ENCODE measurements around the gene PCSK7. TPM values are rescaled to one million over a fixed set of nuclear protein-coding genes. Genes with fewer than 3 reads are reported as not detected.

Gene PCSK7
- total and polyA plus RNA-seq, 2 donors from 2014 or later = 14.5 to 70.2 TPM

DNA sequence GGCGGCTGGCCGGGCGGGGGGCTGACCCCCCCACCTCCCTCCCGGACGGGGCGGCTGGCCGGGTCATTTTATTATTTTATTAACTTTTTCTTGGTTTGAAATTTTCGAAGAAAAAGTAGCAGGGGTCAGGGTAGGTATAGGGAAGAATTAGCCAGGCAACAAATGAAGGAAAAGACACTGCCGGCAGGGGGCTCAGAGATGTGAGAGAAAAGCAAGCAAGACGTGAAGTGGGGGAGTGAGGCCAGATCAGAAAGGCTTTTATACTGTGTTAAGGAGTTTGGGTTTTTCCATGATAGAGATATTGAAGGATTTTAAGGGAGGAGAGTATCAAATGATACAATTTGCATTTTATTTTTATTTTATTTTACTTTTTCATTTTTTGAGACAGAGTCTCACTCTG is 19.6 kb upstream of the PCSK7 start:
- intact Hi-C loops (cut with DNase I) = no loop called here
- Histone ChIP-seq H3K9me3 (ENCODE audit: control insufficient read depth in 2 of 3, insufficient read depth in 1 of 3, low read length in 3 of 3) (no peaks in the 10 kb centered on the region), H3K4me1 (ENCODE audit: control insufficient read depth in 2 of 3, insufficient read depth in 2 of 3, low read depth in 1 of 3, low read length in 3 of 3) (no peaks in the 10 kb centered on the region), H3K4me3 (ENCODE audit: low read length in 3 of 3) (no peak overlapping the region), H3K27me3 (ENCODE audit: control insufficient read depth, insufficient read depth, low read length) (no peaks in the 10 kb centered on the region), H3K27ac (ENCODE audit: low read depth in 2 of 2, low read length in 2 of 2) (no peak overlapping the region), H3K9ac (ENCODE audit: low read length in 3 of 3) (no peak overlapping the region), H3K36me3 (ENCODE audit: control insufficient read depth in 2 of 3, insufficient read depth in 3 of 3, low read length in 3 of 3) (peaks cover 5 to 8% (median 7%) of the 10 kb centered on the region in 3 donors)
- FAIRE-seq (no peak), DNase-seq (no peak)
- TF ChIP-seq, protein P1, sequence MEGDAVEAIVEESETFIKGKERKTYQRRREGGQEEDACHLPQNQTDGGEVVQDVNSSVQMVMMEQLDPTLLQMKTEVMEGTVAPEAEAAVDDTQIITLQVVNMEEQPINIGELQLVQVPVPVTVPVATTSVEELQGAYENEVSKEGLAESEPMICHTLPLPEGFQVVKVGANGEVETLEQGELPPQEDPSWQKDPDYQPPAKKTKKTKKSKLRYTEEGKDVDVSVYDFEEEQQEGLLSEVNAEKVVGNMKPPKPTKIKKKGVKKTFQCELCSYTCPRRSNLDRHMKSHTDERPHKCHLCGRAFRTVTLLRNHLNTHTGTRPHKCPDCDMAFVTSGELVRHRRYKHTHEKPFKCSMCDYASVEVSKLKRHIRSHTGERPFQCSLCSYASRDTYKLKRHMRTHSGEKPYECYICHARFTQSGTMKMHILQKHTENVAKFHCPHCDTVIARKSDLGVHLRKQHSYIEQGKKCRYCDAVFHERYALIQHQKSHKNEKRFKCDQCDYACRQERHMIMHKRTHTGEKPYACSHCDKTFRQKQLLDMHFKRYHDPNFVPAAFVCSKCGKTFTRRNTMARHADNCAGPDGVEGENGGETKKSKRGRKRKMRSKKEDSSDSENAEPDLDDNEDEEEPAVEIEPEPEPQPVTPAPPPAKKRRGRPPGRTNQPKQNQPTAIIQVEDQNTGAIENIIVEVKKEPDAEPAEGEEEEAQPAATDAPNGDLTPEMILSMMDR (IDR thresholded peaks at IDR 0.05; ENCODE audit: borderline replicate concordance, extremely low read depth, insufficient read depth) = no peak

DNA sequence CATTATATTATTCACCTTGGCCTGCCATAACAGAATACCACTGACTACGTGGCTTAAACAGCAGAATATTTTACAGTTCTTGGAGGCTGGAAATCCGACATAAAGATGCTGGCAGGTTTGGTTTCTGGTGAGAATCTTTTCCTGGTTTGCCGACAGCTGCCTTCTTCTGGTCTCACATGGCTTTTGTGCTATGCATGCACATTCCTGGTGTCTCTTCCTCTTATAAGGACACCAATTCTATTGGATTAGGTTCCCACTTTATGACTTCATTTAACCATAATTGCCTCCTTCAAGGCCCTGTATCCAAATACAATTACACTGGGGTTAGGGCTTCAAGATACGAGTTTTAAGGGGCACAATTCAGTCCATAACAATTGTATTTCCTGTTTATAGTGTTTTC is 17.7 kb upstream of the PCSK7 start:
- H3K27me3 ChIP-seq (ENCODE audit: control insufficient read depth, insufficient read depth, low read length) = no peaks in the 10 kb centered on the region
- FAIRE-seq (no peak), DNase-seq (no peak)
- no peak overlapping the region for H3K9ac ChIP-seq (ENCODE audit: low read length in 3 of 3)
- TF ChIP-seq, protein P1 (IDR thresholded peaks at IDR 0.05; ENCODE audit: borderline replicate concordance, extremely low read depth, insufficient read depth) = no peak
- H3K27ac ChIP-seq (ENCODE audit: low read depth in 2 of 2, low read length in 2 of 2) = no peak overlapping the region
- no peak overlapping the region for H3K4me3 ChIP-seq (ENCODE audit: low read length in 3 of 3)
- H3K4me1 ChIP-seq (ENCODE audit: control insufficient read depth in 2 of 3, insufficient read depth in 2 of 3, low read depth in 1 of 3, low read length in 3 of 3) = no peaks in the 10 kb centered on the region
- H3K9me3 ChIP-seq (ENCODE audit: control insufficient read depth in 2 of 3, insufficient read depth in 1 of 3, low read length in 3 of 3) = no peaks in the 10 kb centered on the region
- intact Hi-C loops (cut with DNase I) = no loop called here
- peaks cover 7 to 19% (median 8%) of the 10 kb centered on the region in 3 donors for H3K36me3 ChIP-seq (ENCODE audit: control insufficient read depth in 2 of 3, insufficient read depth in 3 of 3, low read length in 3 of 3)

DNA sequence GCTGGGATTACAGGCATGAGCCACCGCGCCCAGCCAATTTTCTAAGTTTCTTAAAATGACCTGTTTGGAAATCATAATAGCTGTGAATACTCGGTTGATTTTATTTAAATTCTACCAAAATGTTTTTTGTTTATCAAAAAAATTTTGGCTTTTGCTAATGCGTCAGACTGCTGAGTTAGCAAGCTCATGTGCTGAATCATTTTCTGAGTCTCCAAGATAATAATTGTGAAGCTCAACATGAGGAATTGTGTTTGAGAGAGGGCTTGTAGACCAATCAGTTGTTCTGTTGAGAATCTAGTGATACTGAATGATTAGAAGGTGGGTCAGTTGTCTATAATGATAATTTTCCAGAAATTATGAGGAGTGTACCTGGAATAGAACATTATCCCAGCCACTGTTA is 16.5 kb upstream of the PCSK7 start:
- no peaks in the 10 kb centered on the region for H3K9me3 ChIP-seq (ENCODE audit: control insufficient read depth in 2 of 3, insufficient read depth in 1 of 3, low read length in 3 of 3)
- peaks cover 7 to 27% (median 8%) of the 10 kb centered on the region in 3 donors for H3K36me3 ChIP-seq (ENCODE audit: control insufficient read depth in 2 of 3, insufficient read depth in 3 of 3, low read length in 3 of 3)
- intact Hi-C loops (cut with DNase I) = no loop called here
- DNase-seq = no peak
- TF ChIP-seq, protein P1 (IDR thresholded peaks at IDR 0.05; ENCODE audit: borderline replicate concordance, extremely low read depth, insufficient read depth) = no peak
- no peak overlapping the region for H3K27ac ChIP-seq (ENCODE audit: low read depth in 2 of 2, low read length in 2 of 2)
- H3K4me3 ChIP-seq (ENCODE audit: low read length in 3 of 3) = no peak overlapping the region
- no peaks in the 10 kb centered on the region for H3K4me1 ChIP-seq (ENCODE audit: control insufficient read depth in 2 of 3, insufficient read depth in 2 of 3, low read depth in 1 of 3, low read length in 3 of 3)
- no peak for FAIRE-seq
- no peaks in the 10 kb centered on the region for H3K27me3 ChIP-seq (ENCODE audit: control insufficient read depth, insufficient read depth, low read length)
- H3K9ac ChIP-seq (ENCODE audit: low read length in 3 of 3) = no peak overlapping the region

DNA sequence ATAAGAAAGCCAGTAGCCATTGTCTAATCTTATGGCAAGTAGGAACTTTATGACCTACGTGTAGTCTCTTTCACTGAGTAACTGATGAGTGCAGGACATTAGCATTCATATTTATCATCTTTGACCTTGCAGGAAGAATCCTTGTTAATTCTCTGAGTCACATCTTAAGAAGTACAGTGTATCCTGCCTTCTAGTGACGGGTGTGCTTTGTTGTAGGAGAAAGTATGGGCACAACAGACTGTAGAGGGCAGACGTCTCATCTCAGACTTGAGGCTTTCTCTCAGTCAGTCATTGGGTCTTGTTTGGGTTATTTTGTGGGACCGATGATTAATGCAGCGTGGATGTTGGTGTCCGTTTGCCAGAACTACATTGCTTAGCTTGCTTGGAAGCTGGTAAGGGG is 7.4 kb upstream of the PCSK7 start:
- peaks cover 0 to 23% (median 10%) of the 10 kb centered on the region in 3 donors for H3K36me3 ChIP-seq (ENCODE audit: control insufficient read depth in 2 of 3, insufficient read depth in 3 of 3, low read length in 3 of 3)
- H3K4me1 ChIP-seq (ENCODE audit: control insufficient read depth in 2 of 3, insufficient read depth in 2 of 3, low read depth in 1 of 3, low read length in 3 of 3) = no peaks in the 10 kb centered on the region
- H3K4me3 ChIP-seq (ENCODE audit: low read length in 3 of 3) = no peak overlapping the region
- no peaks in the 10 kb centered on the region for H3K9me3 ChIP-seq (ENCODE audit: control insufficient read depth in 2 of 3, insufficient read depth in 1 of 3, low read length in 3 of 3)
- H3K27me3 ChIP-seq (ENCODE audit: control insufficient read depth, insufficient read depth, low read length) = no peaks in the 10 kb centered on the region
- H3K9ac ChIP-seq (ENCODE audit: low read length in 3 of 3) = no peak overlapping the region
- FAIRE-seq = no peak
- intact Hi-C loops (cut with DNase I) = no loop called here
- no peak overlapping the region for H3K27ac ChIP-seq (ENCODE audit: low read depth in 2 of 2, low read length in 2 of 2)
- no peak for DNase-seq
- TF ChIP-seq, protein P1 (IDR thresholded peaks at IDR 0.05; ENCODE audit: borderline replicate concordance, extremely low read depth, insufficient read depth) = no peak

Data from kidney (tissue), 14 donors.